ENCODE measurements around the gene SLC25A19.

Gene SLC25A19

GRCh38 chr17:75273977-75274708 is 15.1 kb downstream of the SLC25A19 start:
- Histone ChIP-seq H3K4me3 (ENCODE audit: low read depth, low read length, poor library complexity, severe bottlenecking) (no peak overlapping the region), H3K79me2 (ENCODE audit: insufficient read depth, low read length) (no peaks in the 10 kb centered on the region), H3K27me3 (ENCODE audit: insufficient read depth, low read length) (no peaks in the 10 kb centered on the region), H3K4me1 (ENCODE audit: insufficient read depth, low read length, severe bottlenecking) (peaks cover 25% of the 10 kb centered on the region), H3K9ac (ENCODE audit: low read length) (no peak overlapping the region), H3F3A (ENCODE audit: insufficient read depth, low read length) (no peaks in the 10 kb centered on the region), H3K9me3 (ENCODE audit: low read length) (no peaks in the 10 kb centered on the region), H3K9me2 (ENCODE audit: low read depth, low read length) (no peaks in the 10 kb centered on the region), H4K20me1 (ENCODE audit: insufficient read depth, low read length) (no peaks in the 10 kb centered on the region), H3K36me3 (ENCODE audit: insufficient read depth, low read length) (peaks cover 51% of the 10 kb centered on the region), H3K4me2 (ENCODE audit: low read length) (no peak overlapping the region), H2AFZ (ENCODE audit: low read length) (no peak overlapping the region), H3K27ac (ENCODE audit: low read depth, low read length, poor library complexity, severe bottlenecking) (no peak overlapping the region)
- no peak for TF ChIP-seq EZH2 (IDR thresholded peaks at IDR 0.05; ENCODE audit: borderline replicate concordance, low read length)
- TF ChIP-seq CTCF (IDR thresholded peaks at IDR 0.05; ENCODE audit: low read length) = no peak

GRCh38 chr17:75272848-75273184 is 16.4 kb downstream of the SLC25A19 start:
- Histone ChIP-seq H3K4me2 (ENCODE audit: low read length) (peak overlapping the region; percentile 81), H3K27ac (ENCODE audit: low read depth, low read length, poor library complexity, severe bottlenecking) (peak overlapping the region; percentile 69), H2AFZ (ENCODE audit: low read length) (no peak overlapping the region), H3K79me2 (ENCODE audit: insufficient read depth, low read length) (no peaks in the 10 kb centered on the region), H3K4me3 (ENCODE audit: low read depth, low read length, poor library complexity, severe bottlenecking) (peak overlapping the region; percentile 81), H3K4me1 (ENCODE audit: insufficient read depth, low read length, severe bottlenecking) (peaks cover 32% of the 10 kb centered on the region), H3K9ac (ENCODE audit: low read length) (peak overlapping the region; percentile 91; the same call in 1 of the 2 replicates), H4K20me1 (ENCODE audit: insufficient read depth, low read length) (no peaks in the 10 kb centered on the region), H3K27me3 (ENCODE audit: insufficient read depth, low read length) (no peaks in the 10 kb centered on the region), H3K36me3 (ENCODE audit: insufficient read depth, low read length) (peaks cover 41% of the 10 kb centered on the region), H3K9me3 (ENCODE audit: low read length) (no peaks in the 10 kb centered on the region), H3F3A (ENCODE audit: insufficient read depth, low read length) (peaks cover 4% of the 10 kb centered on the region; the same call in 1 of the 2 replicates), H3K9me2 (ENCODE audit: low read depth, low read length) (no peaks in the 10 kb centered on the region)
- no peak for TF ChIP-seq EZH2 (IDR thresholded peaks at IDR 0.05; ENCODE audit: borderline replicate concordance, low read length)
- TF ChIP-seq CTCF (IDR thresholded peaks at IDR 0.05; ENCODE audit: low read length) = no peak

- peak overlapping the region; percentile 81 for H3K4me2 ChIP-seq (ENCODE audit: low read length)
- H3K27me3 ChIP-seq (ENCODE audit: insufficient read depth, low read length) = no peaks in the 10 kb centered on the region
- peak overlapping the region; percentile 91 for H3K9ac ChIP-seq (ENCODE audit: low read length)
- H3K4me1 ChIP-seq (ENCODE audit: insufficient read depth, low read length, severe bottlenecking) = peaks cover 38% of the 10 kb centered on the region
- no peaks in the 10 kb centered on the region for H4K20me1 ChIP-seq (ENCODE audit: insufficient read depth, low read length)
- H3K27ac ChIP-seq (ENCODE audit: low read depth, low read length, poor library complexity, severe bottlenecking) = peak overlapping the region; percentile 69
- H3K36me3 ChIP-seq (ENCODE audit: insufficient read depth, low read length) = peaks cover 36% of the 10 kb centered on the region
- peak overlapping the region; percentile 81 for H3K4me3 ChIP-seq (ENCODE audit: low read depth, low read length, poor library complexity, severe bottlenecking)
- peaks cover 5% of the 10 kb centered on the region; the same call in 1 of the 2 replicates for H3F3A ChIP-seq (ENCODE audit: insufficient read depth, low read length)
- no peaks in the 10 kb centered on the region for H3K9me2 ChIP-seq (ENCODE audit: low read depth, low read length)
- TF ChIP-seq EZH2 (IDR thresholded peaks at IDR 0.05; ENCODE audit: borderline replicate concordance, low read length) (no peak), CTCF (IDR thresholded peaks at IDR 0.05; ENCODE audit: low read length) (peak; percentile 34; the same call in 1 of the 2 replicates)
- H3K79me2 ChIP-seq (ENCODE audit: insufficient read depth, low read length) = no peaks in the 10 kb centered on the region
- no peak overlapping the region for H2AFZ ChIP-seq (ENCODE audit: low read length)
- H3K9me3 ChIP-seq (ENCODE audit: low read length) = no peaks in the 10 kb centered on the region
These were observed 17.0 kb downstream of the SLC25A19 start for GRCh38 chr17:75271955-75272847.

Data from OCI-LY1 (cell line).